Measurements from ENCODE around the gene UGT1A10. TPM values are rescaled to one million over a fixed set of nuclear protein-coding genes. Genes with fewer than 3 reads are reported as not detected.
"Not testable (repeated sequence)": the region's sequence is repeated elsewhere in the genome, so short reads cannot be mapped to it uniquely, and the experiment has no call there.

UGT1A10 gene
- total and polyA plus RNA-seq, 5 donors = not detected

DNA sequence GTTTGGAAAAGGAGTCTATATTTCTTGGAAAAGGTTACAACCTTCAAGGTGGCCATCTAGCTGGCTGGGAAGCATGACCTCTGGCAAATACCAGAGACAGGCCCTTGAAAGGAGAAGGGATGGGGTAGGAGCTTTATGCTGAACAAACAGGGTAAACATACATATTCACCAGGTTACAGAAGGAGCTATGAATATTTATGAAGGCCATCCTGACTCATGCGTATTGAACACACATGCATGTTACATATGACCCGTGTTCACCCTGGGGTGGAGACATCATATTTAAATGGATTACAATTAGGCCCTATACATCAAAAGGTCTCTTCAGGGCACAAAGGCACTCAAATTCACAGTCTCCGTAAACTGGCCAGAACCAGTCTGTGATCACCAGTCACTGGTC is 19.7 kb downstream of the UGT1A10 start:
- intact Hi-C loops (cut with DNase I); ATAC-seq; H3K9me3 ChIP-seq (ENCODE audit: control insufficient read depth, low read length); H3K4me3 ChIP-seq (ENCODE audit: low read length); H3K27me3 ChIP-seq (ENCODE audit: control insufficient read depth, insufficient read depth); DNase-seq; H3K27ac ChIP-seq (ENCODE audit: low read length); H3K4me1 ChIP-seq (ENCODE audit: control insufficient read depth, insufficient read depth, low read length): not testable (repeated sequence)
- WGBS = 92% methylated on average over 3 of the region's 3 CpGs

DNA sequence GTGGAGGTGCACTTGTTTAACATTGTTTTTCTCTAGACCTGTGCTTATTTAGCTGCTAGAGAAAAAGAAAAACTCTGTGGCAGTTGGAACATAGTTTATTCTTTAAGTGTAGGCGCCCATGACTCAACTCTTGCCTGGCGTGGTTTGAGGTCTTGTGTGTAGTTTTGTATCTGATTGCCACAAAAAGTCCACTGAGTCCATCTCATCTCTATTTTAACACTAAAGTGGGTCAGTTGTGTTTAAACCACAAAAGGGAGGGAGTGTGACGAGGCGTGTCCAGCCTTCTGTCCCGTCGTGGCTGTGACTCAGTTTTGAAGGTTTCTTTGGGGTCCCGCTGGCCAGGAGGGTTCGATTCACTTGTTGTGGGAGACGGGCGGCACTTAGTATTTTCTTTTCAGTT is 20.2 kb downstream of the UGT1A10 start:
- intact Hi-C loops (cut with DNase I) = no loop called here
- DNase-seq = no peak
- Histone ChIP-seq H3K27me3 (ENCODE audit: control insufficient read depth, insufficient read depth) (no peaks in the 10 kb centered on the region), H3K27ac (ENCODE audit: low read length) (no peak overlapping the region), H3K4me3 (ENCODE audit: low read length) (no peak overlapping the region), H3K9me3 (ENCODE audit: control insufficient read depth, low read length) (no peaks in the 10 kb centered on the region), H3K4me1 (ENCODE audit: control insufficient read depth, insufficient read depth, low read length) (no peaks in the 10 kb centered on the region)
- 88% methylated on average over 10 of the region's 10 CpGs for WGBS
- ATAC-seq = no peak

DNA sequence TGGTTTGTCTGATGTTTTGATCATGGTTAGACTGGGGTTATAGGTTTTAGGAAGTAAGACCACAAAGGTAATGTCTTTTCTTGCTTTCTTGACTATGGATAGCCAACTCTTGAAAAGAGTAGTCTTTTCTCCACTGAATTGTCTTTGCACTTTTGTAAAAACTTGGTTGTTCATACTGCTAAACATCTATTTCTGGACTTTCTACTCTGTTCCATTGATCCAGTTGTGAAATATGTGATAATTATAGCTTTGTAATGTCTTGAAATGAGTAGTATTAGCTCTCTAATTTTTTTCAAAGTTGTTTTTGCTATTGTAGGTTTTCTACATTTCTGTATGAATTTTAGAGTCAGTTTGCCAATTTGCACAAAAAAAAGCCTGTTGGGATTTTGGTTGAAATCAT is 22.4 kb downstream of the UGT1A10 start:
- DNase-seq = no peak
- intact Hi-C loops (cut with DNase I) = no loop called here
- Histone ChIP-seq H3K27me3 (ENCODE audit: control insufficient read depth, insufficient read depth) (no peaks in the 10 kb centered on the region), H3K4me1 (ENCODE audit: control insufficient read depth, insufficient read depth, low read length) (no peaks in the 10 kb centered on the region), H3K27ac (ENCODE audit: low read length) (no peak overlapping the region), H3K9me3 (ENCODE audit: control insufficient read depth, low read length) (no peaks in the 10 kb centered on the region), H3K4me3 (ENCODE audit: low read length) (no peak overlapping the region)
- no peak for ATAC-seq

DNA sequence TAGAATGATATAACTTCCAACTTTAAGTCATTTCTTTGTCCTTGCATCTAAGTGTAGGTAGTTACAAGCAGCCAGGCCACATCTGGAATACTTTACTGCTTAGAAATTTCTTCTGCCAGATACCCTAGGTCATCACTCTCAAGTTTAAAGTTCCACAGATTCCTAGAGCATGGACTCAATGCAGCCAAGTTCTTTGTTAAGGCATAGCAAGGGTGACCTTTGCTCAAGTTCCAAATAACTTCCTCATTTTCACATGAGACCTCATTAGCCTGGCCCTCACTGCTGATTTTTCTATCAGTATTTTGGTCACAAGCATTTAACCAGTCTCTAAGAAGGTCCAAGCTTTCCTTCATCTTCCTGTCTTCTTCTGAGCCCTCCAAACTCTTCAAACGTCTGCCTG is 27.7 kb downstream of the UGT1A10 start:
- ATAC-seq = no peak
- Histone ChIP-seq H3K4me1 (ENCODE audit: control insufficient read depth, insufficient read depth, low read length) (no peaks in the 10 kb centered on the region), H3K9me3 (ENCODE audit: control insufficient read depth, low read length) (no peaks in the 10 kb centered on the region), H3K4me3 (ENCODE audit: low read length) (no peak overlapping the region), H3K27ac (ENCODE audit: low read length) (no peak overlapping the region), H3K27me3 (ENCODE audit: control insufficient read depth, insufficient read depth) (no peaks in the 10 kb centered on the region)
- no peak for DNase-seq
- intact Hi-C loops (cut with DNase I) = no loop called here
- 36% methylated on average over 1 of the region's 1 CpG for WGBS

DNA sequence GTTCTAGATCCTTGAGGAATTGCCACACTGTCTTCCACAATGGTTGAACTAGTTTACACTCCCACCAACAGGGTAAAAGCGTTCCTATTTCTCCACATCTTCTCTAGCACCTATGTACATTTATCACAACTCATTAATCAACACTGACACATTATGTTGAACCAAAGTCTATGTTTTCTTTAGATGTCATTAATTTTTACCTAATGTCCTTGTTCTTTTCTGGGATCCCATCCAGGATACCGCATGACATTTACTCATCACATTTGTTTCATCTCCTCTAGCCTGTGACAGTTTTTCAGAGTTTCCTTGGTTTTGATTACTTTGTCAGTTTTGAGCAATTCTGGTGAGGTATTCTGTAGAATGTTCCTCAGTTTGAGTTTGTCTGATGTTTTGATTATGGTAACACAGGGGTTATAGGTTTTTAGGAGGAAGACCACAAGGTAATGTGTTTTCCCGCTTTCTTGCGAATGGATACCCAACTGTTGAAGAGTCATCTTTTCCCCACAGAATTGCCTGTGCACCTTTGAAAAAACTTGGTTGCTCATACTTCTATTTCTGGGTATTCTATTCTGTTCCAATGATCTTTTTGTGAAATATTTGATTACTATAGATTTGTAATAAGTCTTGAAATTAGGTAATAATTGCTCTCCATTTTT is 32.5 kb downstream of the UGT1A10 start:
- 87% methylated on average over 4 of the region's 4 CpGs for WGBS
- intact Hi-C loops (cut with DNase I) = no loop called here
- DNase-seq = no peak

DNA sequence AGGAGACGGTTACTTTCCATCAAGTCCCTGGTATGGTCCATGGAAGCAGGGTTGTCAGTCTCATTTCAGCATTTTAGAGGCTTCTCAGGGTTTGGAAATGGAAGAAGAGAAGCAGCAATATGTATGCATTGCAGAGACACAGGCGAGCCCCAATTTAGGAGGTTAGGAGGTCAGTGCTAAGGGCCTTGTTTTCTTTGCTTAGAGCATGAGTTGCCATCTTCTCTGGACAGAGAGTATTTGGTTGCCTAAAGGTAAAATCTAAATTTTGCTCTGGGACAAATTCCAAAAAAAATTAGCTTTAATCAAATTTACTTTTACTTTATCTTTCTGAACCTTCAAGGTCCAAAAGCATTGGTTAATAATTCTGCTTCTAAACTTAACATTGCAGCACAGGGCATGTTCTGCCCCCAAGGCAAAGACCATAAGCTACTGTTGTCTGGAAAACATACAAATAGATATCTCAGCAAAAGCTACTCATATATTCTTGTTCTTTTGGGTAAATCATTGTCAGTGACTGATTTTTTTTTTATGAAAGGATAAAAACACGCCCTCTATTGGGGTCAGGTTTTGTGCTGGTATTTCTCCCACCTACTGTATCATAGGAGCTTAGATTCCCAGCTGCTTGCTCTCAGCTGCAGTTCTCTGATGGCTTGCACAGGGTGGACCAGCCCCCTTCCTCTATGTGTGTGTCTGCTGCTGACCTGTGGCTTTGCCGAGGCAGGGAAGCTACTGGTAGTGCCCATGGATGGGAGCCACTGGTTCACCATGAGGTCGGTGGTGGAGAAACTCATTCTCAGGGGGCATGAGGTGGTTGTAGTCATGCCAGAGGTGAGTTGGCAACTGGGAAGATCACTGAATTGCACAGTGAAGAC is 35.3 kb downstream of the UGT1A10 start, which contains the start of gene UGT1A9:
UGT1A9 (plus strand) TSS at position 609 of the 872 bp plus-strand sequence; CDS start at position 646, 37 bp downstream.
- Histone ChIP-seq H3K27me3 (ENCODE audit: control insufficient read depth, insufficient read depth) (no peaks in the 10 kb centered on the region), H3K4me1 (ENCODE audit: control insufficient read depth, insufficient read depth, low read length) (no peaks in the 10 kb centered on the region), H3K27ac (ENCODE audit: low read length) (no peak within 1 kb of the TSS), H3K9me3 (ENCODE audit: control insufficient read depth, low read length) (no peaks in the 10 kb centered on the region), H3K4me3 (ENCODE audit: low read length) (no peak within 1 kb of the TSS)
- DNase-seq (no peak), ATAC-seq (no peak)
- 78% methylated on average over 5 of the region's 5 CpGs for WGBS
- intact Hi-C loops (cut with DNase I) = no loop called here

More for the DNA sequence above, 32.5 kb downstream of the UGT1A10 start:
- H3K4me3 ChIP-seq (ENCODE audit: low read length) = no peak overlapping the region
- H3K9me3 ChIP-seq (ENCODE audit: control insufficient read depth, low read length) = no peaks in the 10 kb centered on the region
- H3K4me1 ChIP-seq (ENCODE audit: control insufficient read depth, insufficient read depth, low read length) = no peaks in the 10 kb centered on the region
- H3K27me3 ChIP-seq (ENCODE audit: control insufficient read depth, insufficient read depth) = no peaks in the 10 kb centered on the region
- no peak for ATAC-seq
- H3K27ac ChIP-seq (ENCODE audit: low read length) = no peak overlapping the region

DNA sequence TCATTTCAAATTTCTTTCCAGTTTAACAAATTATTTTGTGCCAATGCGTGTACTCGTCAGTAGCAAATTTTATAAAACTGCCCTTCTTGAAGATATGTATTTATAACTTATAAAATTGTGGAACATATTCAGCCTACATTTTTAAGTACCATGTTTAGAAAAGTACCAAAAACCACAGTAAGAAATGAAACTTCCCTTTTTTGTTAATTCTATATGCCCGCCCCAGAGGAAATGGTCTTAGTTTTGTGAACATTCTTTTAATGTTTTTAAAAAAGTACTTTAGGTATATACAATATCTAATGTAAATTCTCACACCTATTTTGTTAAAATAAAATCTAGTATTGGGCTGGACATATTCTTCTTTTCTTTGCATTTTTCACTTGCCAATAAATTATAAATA is 36.6 kb downstream of the UGT1A10 start:
- intact Hi-C loops (cut with DNase I) = no loop called here
- 70% methylated on average over 3 of the region's 3 CpGs for WGBS
- no peaks in the 10 kb centered on the region for H3K27me3 ChIP-seq (ENCODE audit: control insufficient read depth, insufficient read depth)
- H3K4me3 ChIP-seq (ENCODE audit: low read length) = no peak overlapping the region
- ATAC-seq = no peak
- H3K9me3 ChIP-seq (ENCODE audit: control insufficient read depth, low read length) = no peaks in the 10 kb centered on the region
- H3K4me1 ChIP-seq (ENCODE audit: control insufficient read depth, insufficient read depth, low read length) = no peaks in the 10 kb centered on the region
- DNase-seq = no peak
- no peak overlapping the region for H3K27ac ChIP-seq (ENCODE audit: low read length)

DNA sequence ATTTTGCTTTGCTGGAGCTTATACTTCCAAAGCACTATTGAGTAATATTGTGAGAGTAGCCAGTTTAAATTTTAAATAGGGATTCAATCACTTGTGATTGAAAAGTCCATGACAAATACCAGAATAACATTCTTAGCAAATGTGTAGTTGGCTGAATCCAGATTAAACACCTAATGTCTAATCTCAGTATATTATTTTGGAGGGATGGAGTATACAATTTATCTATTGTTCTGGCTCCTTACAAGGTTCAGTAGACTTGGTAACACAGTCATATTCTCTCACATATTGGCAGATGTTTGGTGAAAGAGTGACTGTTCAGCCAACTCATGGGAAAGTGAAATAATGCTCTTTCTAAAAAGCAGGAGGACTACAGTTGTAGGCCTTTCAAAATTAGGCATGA is 37.6 kb downstream of the UGT1A10 start:
- Histone ChIP-seq H3K4me3 (ENCODE audit: low read length) (no peak overlapping the region), H3K9me3 (ENCODE audit: control insufficient read depth, low read length) (no peaks in the 10 kb centered on the region), H3K27ac (ENCODE audit: low read length) (no peak overlapping the region), H3K27me3 (ENCODE audit: control insufficient read depth, insufficient read depth) (no peaks in the 10 kb centered on the region), H3K4me1 (ENCODE audit: control insufficient read depth, insufficient read depth, low read length) (no peaks in the 10 kb centered on the region)
- intact Hi-C loops (cut with DNase I) = no loop called here
- ATAC-seq (no peak), DNase-seq (no peak)

DNA sequence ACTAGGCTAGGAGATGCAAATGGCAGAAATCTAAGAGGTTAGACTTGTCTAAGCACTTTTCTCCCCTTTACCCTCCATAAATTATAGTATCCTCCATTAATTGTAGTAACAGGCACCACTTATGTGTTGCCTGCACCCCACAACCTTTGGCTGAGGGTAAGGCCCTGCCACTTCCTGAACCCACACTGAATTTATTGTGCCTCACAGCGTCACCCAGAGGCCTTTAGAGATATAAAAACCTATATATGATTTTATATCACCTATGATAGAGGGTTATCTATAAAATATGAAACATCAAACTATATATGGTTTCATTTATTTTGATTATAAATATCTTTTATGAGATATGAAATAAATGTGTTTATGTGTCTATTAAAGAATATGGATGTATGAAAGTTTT is 38.1 kb downstream of the UGT1A10 start:
- ATAC-seq (no peak), DNase-seq (no peak)
- no peaks in the 10 kb centered on the region for H3K27me3 ChIP-seq (ENCODE audit: control insufficient read depth, insufficient read depth)
- WGBS = 53% methylated on average over 1 of the region's 1 CpG
- H3K9me3 ChIP-seq (ENCODE audit: control insufficient read depth, low read length) = no peaks in the 10 kb centered on the region
- H3K27ac ChIP-seq (ENCODE audit: low read length) = no peak overlapping the region
- H3K4me1 ChIP-seq (ENCODE audit: control insufficient read depth, insufficient read depth, low read length) = no peaks in the 10 kb centered on the region
- no peak overlapping the region for H3K4me3 ChIP-seq (ENCODE audit: low read length)
- intact Hi-C loops (cut with DNase I) = no loop called here

DNA sequence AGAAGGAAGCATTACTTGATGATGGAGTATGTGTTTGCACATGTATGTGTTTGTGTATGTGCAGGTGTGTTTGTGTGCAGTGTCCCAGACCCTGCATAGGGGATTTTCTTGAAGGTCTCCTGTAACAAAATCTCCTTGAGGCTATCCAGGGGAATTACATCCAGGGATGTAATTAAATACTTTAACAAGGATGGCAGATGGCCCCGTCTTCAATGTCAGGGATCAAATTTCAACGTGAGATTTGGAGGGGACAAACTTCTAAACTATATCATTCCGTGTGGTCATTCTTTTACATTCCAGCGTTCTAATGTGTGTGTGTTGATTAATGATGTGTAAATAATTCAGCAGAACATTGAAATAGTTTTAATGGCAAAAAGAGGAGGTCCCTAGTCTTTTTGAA is 38.7 kb downstream of the UGT1A10 start:
- Histone ChIP-seq H3K27me3 (ENCODE audit: control insufficient read depth, insufficient read depth) (no peaks in the 10 kb centered on the region), H3K4me1 (ENCODE audit: control insufficient read depth, insufficient read depth, low read length) (no peaks in the 10 kb centered on the region), H3K4me3 (ENCODE audit: low read length) (no peak overlapping the region), H3K9me3 (ENCODE audit: control insufficient read depth, low read length) (no peaks in the 10 kb centered on the region), H3K27ac (ENCODE audit: low read length) (no peak overlapping the region)
- 34% methylated on average over 4 of the region's 4 CpGs for WGBS
- DNase-seq = no peak
- ATAC-seq = no peak
- intact Hi-C loops (cut with DNase I) = no loop called here

DNA sequence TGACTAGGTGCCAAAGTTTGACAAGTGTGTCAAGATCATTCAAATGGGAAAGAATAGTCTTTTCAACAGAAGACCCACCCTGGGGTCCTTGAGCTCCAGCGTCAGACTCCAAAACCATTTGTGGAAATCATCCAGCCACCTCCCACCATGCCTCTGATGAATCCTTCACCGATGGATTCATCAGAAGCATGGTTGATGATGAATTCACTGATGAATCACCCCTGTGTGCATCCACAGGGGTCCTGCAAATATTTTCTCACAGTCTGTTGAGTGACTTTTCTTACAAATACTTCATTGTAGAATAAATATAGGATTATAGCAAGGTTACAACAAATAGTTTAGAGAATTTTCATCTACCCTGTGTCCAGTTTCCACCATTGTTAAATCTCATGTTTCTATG is 39.8 kb downstream of the UGT1A10 start:
- DNase-seq = no peak
- H3K4me1 ChIP-seq (ENCODE audit: control insufficient read depth, insufficient read depth, low read length) = no peaks in the 10 kb centered on the region
- intact Hi-C loops (cut with DNase I) = no loop called here
- no peak overlapping the region for H3K4me3 ChIP-seq (ENCODE audit: low read length)
- 85% methylated on average over 2 of the region's 2 CpGs for WGBS
- H3K9me3 ChIP-seq (ENCODE audit: control insufficient read depth, low read length) = no peaks in the 10 kb centered on the region
- no peaks in the 10 kb centered on the region for H3K27me3 ChIP-seq (ENCODE audit: control insufficient read depth, insufficient read depth)
- H3K27ac ChIP-seq (ENCODE audit: low read length) = no peak overlapping the region
- ATAC-seq = no peak
